ENCODE data around the gene CLNS1A.
"Not testable (repeated sequence)": the region's sequence is repeated elsewhere in the genome, so short reads cannot be mapped to it uniquely, and the experiment has no call there.

The CLNS1A gene

GRCh38 chr11:77617892-77618291, 19.7 kb downstream of the CLNS1A start:
- no peak for DNase-seq

DNA sequence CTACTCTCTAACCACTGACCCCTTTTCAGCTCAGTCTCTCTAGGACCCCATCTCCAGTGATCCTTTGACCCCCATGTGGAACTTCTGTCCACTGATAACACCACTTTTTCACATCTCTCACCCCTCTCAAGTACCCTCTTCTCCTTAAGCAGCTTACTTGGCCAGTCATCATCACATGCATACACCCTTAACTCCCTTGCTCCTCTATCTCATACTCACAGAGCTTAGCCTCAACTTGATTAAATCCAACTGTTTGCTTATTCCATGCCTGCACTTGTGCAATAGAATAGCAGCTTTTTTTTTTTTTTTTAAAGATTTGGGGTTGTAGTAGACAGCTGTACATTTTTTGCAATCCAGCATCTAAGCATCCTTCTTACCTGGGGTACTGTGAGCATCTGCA, 25.7 kb downstream of the CLNS1A start:
- no peak for DNase-seq

DNA sequence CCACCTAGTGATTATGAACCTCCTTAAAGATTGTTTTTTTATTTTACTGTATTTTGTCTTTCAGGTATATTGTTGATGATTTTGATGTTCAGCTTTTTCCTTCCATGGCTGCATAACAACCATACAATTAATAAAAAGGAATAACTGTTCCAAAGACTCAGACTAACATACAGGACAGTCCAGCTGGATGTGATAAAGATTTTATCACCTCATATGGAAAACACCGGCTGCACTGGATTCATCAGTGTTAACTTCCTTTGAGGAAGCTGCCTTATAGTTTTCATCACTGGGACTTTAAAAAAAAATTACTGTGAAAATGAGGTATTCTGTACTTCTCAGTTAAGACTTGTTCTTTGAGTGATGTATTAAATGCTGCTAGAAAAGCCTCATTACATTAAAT, 28.4 kb downstream of the CLNS1A start:
- no peak for DNase-seq

DNA sequence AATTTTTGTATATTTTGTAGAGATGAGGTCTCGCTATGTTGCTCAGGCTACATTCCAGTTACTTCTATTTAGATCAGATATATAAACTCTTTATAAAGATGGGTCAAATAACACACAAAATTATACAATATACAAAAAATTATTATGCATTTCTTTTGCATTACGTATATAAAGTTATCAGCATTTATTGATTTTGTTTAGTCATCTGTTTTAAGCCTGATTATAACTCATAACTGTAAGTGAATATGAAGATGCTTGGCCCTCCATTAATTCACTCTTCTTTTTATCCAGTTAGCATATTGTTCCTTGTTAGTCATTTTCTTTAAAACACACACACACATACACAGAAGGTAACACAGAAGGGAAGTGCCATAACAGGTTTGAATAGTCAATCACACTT, 33.3 kb downstream of the CLNS1A start:
- no peak for DNase-seq

- DNase-seq = peak in 1 of 3 donors; percentile 21
Observed at GRCh38 chr11:77602381-77603088, 35.1 kb downstream of the CLNS1A start.

- no peak for DNase-seq
Observed at GRCh38 chr11:77598195-77598594, 39.4 kb downstream of the CLNS1A start.

DNA sequence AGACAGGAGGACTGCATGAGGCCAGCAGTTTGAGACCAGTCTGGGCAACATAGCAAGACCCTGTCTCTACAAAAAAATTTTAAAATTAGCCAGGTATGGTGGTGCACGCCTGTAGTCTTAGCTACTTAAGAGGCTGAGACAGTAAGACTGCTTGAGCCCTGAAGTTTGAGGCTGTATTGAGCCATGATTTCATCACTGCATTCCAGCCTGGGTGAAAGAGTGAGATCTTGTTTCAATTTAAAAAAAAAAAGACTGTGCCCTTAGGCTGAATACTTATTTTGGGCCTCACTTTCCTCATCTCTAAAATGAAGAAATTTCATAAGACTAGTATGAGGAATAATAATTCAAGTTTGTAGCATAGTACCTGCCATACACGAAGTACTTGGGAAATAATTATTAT, 41.0 kb downstream of the CLNS1A start:
- no peak for DNase-seq

- DNase-seq = no peak
Observed at GRCh38 chr11:77593883-77594282, 43.7 kb downstream of the CLNS1A start.

- DNase-seq = no peak
Observed at GRCh38 chr11:77592727-77593126, 44.9 kb downstream of the CLNS1A start.

- DNase-seq = peak in 1 of 3 donors; percentile 5
Observed at GRCh38 chr11:77590194-77590782, 47.3 kb downstream of the CLNS1A start.

DNA sequence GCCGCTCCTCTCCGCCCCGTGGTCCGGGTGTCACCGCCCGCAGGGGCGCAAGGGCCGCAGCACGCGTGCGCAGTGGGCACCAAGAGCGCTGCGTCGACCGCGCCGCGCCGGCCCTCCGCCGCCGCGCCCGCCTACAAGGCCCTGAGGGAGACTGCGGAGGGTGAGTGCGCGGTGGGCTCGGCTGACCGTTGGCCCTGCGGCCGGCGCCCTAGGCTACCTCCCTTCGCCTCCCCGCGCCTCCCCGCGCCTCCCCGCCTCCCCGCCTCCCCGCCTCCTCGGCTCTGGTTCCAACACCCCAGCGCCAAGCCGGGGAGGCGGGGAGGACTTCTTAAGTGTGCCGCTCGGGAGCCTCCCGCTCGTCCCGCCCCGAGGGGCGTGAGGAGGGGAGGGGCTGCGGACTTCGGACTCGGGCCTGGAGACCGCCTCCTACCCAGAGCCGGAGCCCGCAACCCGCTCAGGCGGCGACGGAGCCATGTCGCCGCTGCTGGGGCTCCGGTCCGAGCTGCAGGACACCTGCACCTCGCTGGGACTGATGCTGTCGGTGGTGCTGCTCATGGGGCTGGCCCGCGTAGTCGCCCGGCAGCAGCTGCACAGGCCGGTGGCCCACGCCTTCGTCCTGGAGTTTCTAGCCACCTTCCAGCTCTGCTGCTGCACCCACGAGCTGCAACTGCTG, 47.9 kb downstream of the CLNS1A start, which contains the start of gene AQP11:
AQP11 (plus strand) TSS at position 433 of the 673 bp plus-strand sequence; CDS start at position 473, 40 bp downstream.
- DNase-seq = peak; percentile 86 to 96 (median 93)

DNA sequence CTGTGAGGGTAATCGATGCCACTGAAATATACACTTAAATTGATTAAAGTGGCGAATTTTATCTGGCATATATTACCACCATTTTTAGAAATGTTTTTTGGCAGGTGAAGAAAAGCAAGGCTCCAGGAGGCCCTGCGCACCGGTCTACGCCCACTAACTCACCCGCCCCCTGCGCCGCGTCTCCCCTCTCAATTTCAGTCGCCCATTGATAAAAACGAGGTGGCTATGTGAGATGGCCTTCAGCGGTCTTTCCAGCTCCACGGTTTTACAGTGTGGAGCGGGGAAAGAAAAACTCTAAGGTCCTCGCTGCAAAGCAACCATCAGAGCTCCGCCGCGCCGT, 48.4 kb downstream of the CLNS1A start:
- DNase-seq = no peak

DNA sequence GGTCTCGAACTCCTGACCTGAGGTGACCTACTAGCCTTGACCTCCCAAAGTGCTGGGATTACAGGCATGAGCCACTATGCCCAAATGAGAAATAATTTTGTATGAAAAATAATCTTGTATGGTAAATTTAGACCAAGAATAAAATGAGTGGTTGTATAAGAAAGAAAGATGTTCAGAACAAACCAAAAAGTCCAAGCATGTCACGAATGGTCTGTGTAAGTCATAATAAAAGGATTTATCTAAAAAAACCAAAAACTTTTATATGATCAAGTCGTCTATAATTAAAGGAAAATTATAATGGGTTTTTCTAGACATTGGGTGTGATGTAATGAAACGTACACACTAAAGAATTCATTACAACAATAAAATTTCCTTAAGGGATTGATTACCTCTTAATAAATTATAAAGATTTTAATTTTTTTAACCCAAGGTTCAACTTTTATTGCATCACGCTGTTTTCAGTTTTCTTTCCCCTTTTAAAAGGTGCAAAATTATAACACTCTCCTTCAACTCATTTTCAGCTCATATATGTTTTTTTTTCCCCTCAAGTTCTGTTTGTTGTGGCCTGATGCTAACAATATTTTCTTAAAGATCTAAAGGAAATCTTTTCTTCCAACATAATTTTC, 56.8 kb downstream of the CLNS1A start:
- no peak for DNase-seq

DNA sequence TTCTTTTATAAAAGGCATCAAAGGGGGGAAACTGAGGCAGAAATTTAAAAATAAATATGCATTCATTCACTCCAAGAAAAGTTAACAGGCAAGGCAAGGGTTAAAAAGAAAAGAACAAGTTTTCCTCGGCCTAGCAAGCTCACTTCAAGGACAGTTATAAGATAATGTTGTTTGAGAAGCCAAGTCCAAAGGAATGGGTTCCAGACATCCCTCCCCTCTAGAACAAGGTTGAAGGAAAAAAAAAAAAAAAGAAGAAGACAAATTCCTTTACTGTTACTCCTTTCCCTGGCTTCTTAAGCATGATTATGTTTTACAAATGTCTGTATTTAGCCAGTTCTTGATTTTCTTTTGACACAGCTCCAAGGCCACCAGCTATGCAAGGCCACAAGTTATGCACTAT, 62.2 kb downstream of the CLNS1A start:
- not testable (repeated sequence) for DNase-seq

DNA sequence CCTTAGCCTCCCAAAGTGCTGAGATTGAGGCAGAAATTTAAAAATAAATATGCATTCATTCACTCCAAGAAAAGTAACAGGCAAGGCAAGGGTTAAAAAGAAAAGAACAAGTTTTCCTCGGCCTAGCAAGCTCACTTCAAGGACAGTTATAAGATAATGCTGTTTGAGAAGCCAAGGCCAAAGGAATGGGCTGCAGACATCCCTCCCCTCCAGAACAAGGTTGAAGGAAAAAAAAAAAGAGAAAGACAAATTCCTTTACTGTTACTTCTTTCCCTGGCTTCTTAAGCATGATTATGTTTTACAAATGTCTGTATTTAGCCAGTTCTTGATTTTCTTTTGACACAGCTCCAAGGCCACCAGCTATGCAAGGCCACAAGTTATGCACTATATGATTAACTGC, 66.7 kb downstream of the CLNS1A start:
- DNase-seq = not testable (repeated sequence)

- no peak for DNase-seq
Observed at GRCh38 chr11:77569676-77570070, 67.9 kb downstream of the CLNS1A start.

- no peak for DNase-seq
Observed at GRCh38 chr11:77568916-77569675, 68.5 kb downstream of the CLNS1A start.

DNA sequence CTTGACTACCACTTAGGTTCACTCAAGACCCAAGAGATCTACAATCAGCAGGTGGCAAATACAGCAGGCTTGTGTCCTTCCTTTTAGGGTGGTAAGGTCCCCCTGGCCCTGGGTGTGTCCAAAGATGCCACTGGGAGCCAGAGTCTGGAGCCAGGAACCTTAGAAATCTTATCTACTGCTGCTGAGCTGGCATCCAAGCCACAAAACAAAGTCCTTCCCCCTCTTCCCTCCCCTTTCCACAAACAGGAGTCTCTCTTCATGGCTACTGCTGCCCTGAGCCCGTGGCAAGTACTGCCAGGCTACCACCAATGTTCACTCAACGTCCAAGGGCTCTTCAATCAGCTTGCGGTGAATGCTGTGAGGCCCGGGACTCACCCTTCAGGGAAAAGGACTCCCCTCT, 69.3 kb downstream of the CLNS1A start:
- no peak for DNase-seq

Measured in suppressor macrophage treated with lipopolysaccharide for 1 hour (primary cell).